Fibroblast of lung (primary cell): ENCODE data around the gene NAT8L. TPM values are rescaled to one million over a fixed set of nuclear protein-coding genes. Genes with fewer than 3 reads are reported as not detected.

Experiments used
- DNase-seq, 2 donors: peaks; one replicate each; pipeline versions ENCODE4 v3.0.0 to v3.0.0-alpha.2; 2010; ENCODE audit warnings: low read depth in 2 of 2
- H2AFZ ChIP-seq: 2 replicates; pipeline ENCODE4 v1.5.1; 2012; ENCODE audit warnings: low read length, control low read depth, inconsistent platforms
- H3K27ac ChIP-seq: 2 replicates; pipeline ENCODE4 v1.5.1; 2011; ENCODE audit warnings: low read length, control low read depth; ENCODE audit not compliant: insufficient read depth
- H3K27me3 ChIP-seq: 2 replicates; pipeline ENCODE4 v1.5.1; 2011; ENCODE audit warnings: mild to moderate bottlenecking, low read length; ENCODE audit not compliant: control insufficient read depth, insufficient read depth
- H3K36me3 ChIP-seq: 2 replicates; pipeline ENCODE4 v1.5.1; 2011; ENCODE audit warnings: low read length; ENCODE audit not compliant: control insufficient read depth, insufficient read depth
- H3K4me1 ChIP-seq: 2 replicates; pipeline ENCODE4 v1.5.1; 2011; ENCODE audit warnings: low read length; ENCODE audit not compliant: control insufficient read depth, insufficient read depth; ENCODE audit errors: extremely low read depth
- H3K4me2 ChIP-seq: 2 replicates; pipeline ENCODE4 v1.5.1; 2011; ENCODE audit warnings: low read length, control low read depth; ENCODE audit not compliant: insufficient read depth; ENCODE audit errors: extremely low read depth
- H3K4me3 ChIP-seq, 4 experiments: fragments of 200-600 bp in 1 of 4; sonication (generic) in 1 of 4; replicated peaks in 1 of 4; 2 replicates each; pipeline ENCODE4 v1.5.1; 2011 to 2016; ENCODE audit warnings: low read length in 4 of 4, low read depth in 3 of 4, mild to moderate bottlenecking in 3 of 4, control low read depth in 2 of 4, inconsistent platforms in 1 of 4, mixed read lengths in 1 of 4; ENCODE audit not compliant: insufficient read depth in 1 of 4; ENCODE audit errors: control extremely low read depth in 1 of 4
- H3K79me2 ChIP-seq: 2 replicates; pipeline ENCODE4 v1.5.1; 2012; ENCODE audit warnings: mild to moderate bottlenecking, low read length, inconsistent platforms; ENCODE audit not compliant: control insufficient read depth, insufficient read depth
- H3K9ac ChIP-seq: 2 replicates; pipeline ENCODE4 v1.5.1; 2011; ENCODE audit warnings: mild to moderate bottlenecking, low read length, control low read depth; ENCODE audit not compliant: insufficient read depth
- H3K9me3 ChIP-seq: 2 replicates; pipeline ENCODE4 v1.5.1; 2012; ENCODE audit warnings: low read depth, low read length; ENCODE audit not compliant: control insufficient read depth, insufficient read depth
- H4K20me1 ChIP-seq: 2 replicates; pipeline ENCODE4 v1.5.1; 2011; ENCODE audit warnings: low read length; ENCODE audit not compliant: control insufficient read depth, insufficient read depth; ENCODE audit errors: extremely low read depth
- CTCF ChIP-seq, 2 donors: IDR thresholded peaks in 1 of 2; conservative IDR thresholded peaks in 1 of 2; 1 replicate in 1 of 2; 2 replicates in 1 of 2; pipeline ENCODE4 v1.5.1; 2011 to 2012; ENCODE audit warnings: low read length in 2 of 2, control low read depth in 1 of 2, inconsistent platforms in 1 of 2, low read depth in 1 of 2, mild to moderate bottlenecking in 1 of 2
- EZH2 ChIP-seq: IDR thresholded peaks from 2 replicates; pipeline ENCODE4 v1.5.1; 2012; ENCODE audit warnings: low read length, control low read depth, mild to moderate bottlenecking; ENCODE audit errors: missing control alignments
- polyA plus RNA-seq, 2 donors: library from polyadenylated mRNA; depleted of rRNA in 1 of 2; stranded (reverse) in 1 of 2; unstranded in 1 of 2; fragments of >200 nt; gene quantifications; 2 replicates each; pipeline ENCODE4 v1.2.1, GENCODE V29; 2011 to 2012; ENCODE audit warnings: missing spikeins in 1 of 2
- total RNA-seq: library from RNA; depleted of rRNA; stranded (reverse); fragments of >200 nt; gene quantifications from 2 replicates; pipeline ENCODE4 v1.2.1, GENCODE V29; 2014

The NAT8L gene
- total and polyA plus RNA-seq, 2 donors (not counting 1 experiment from before 2014, with no cell fraction given): 0.01 to 0.17 TPM

GRCh38 chr4:2077537-2078460 lies 18.7 kb downstream of the NAT8L start:
- Histone ChIP-seq H3K79me2 (no peaks in the 10 kb centered on the region), H3K4me1 (no peaks in the 10 kb centered on the region), H3K27ac (no peak overlapping the region), H3K9me3 (no peaks in the 10 kb centered on the region), H3K27me3 (no peaks in the 10 kb centered on the region), H3K9ac (no peak overlapping the region), H3K36me3 (no peaks in the 10 kb centered on the region), H4K20me1 (no peaks in the 10 kb centered on the region), H2AFZ (no peak overlapping the region), H3K4me2 (no peak overlapping the region), H3K4me3 (no peak overlapping the region)
- TF ChIP-seq EZH2 (no peak), CTCF (conservative IDR thresholded peaks at IDR 0.05 in 1 of 2, IDR thresholded peaks at IDR 0.05 in 1 of 2; ENCODE audit: low read depth in 1 of 2, low read length in 2 of 2) (no peak)
- no peak for DNase-seq

- Histone ChIP-seq H3K79me2 (no peaks in the 10 kb centered on the region), H3K9me3 (no peaks in the 10 kb centered on the region), H3K9ac (no peak overlapping the region), H2AFZ (no peak overlapping the region), H3K4me1 (no peaks in the 10 kb centered on the region), H3K27me3 (no peaks in the 10 kb centered on the region), H3K36me3 (no peaks in the 10 kb centered on the region), H3K4me2 (no peak overlapping the region), H4K20me1 (no peaks in the 10 kb centered on the region), H3K27ac (no peak overlapping the region), H3K4me3 (no peak overlapping the region)
- DNase-seq: no peak
- TF ChIP-seq EZH2 (no peak), CTCF (conservative IDR thresholded peaks at IDR 0.05 in 1 of 2, IDR thresholded peaks at IDR 0.05 in 1 of 2; ENCODE audit: low read depth in 1 of 2, low read length in 2 of 2) (no peak)
Measured at GRCh38 chr4:2078584-2078983, 19.5 kb downstream of the NAT8L start.

- Histone ChIP-seq H3K4me3 (no peak overlapping the region), H2AFZ (no peak overlapping the region), H3K27ac (no peak overlapping the region), H3K9me3 (no peaks in the 10 kb centered on the region), H3K9ac (no peak overlapping the region), H3K27me3 (no peaks in the 10 kb centered on the region), H3K79me2 (no peaks in the 10 kb centered on the region), H3K4me1 (no peaks in the 10 kb centered on the region), H3K4me2 (no peak overlapping the region), H4K20me1 (no peaks in the 10 kb centered on the region), H3K36me3 (no peaks in the 10 kb centered on the region)
- DNase-seq: no peak
- TF ChIP-seq CTCF (conservative IDR thresholded peaks at IDR 0.05 in 1 of 2, IDR thresholded peaks at IDR 0.05 in 1 of 2; ENCODE audit: low read depth in 1 of 2, low read length in 2 of 2): no peak
- no peak for TF ChIP-seq EZH2
Measured at GRCh38 chr4:2079006-2079405, 19.9 kb downstream of the NAT8L start.
